ENCODE data around the gene ATP6V1G2. TPM values are rescaled to one million over a fixed set of nuclear protein-coding genes. Genes with fewer than 3 reads are reported as not detected.
"Not testable (repeated sequence)": the region's sequence is repeated elsewhere in the genome, so short reads cannot be mapped to it uniquely, and the experiment has no call there.

The ATP6V1G2 gene
- total RNA-seq, 2 experiments from 2014 or later, result 0.86 to 1.1 TPM

DNA sequence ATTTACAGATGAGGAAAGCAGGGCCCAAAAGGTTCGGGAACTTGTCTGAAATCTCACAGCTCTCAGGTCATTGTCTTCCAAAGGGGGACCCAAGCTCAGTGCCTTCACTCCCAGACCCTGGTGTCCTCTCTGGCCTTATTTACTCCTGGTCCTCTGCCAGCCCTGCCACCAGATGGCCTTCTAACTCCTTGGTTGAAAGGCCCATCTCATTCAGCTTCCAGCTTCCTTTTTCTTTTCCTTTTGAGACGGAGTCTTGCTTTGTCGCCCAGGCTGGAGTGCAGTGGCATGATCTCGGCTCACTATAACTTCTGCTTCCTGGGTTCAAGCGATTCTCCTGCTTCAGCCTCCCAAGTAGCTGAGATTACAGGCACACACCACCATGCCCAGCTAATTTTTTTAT lies 5.0 kb upstream of the ATP6V1G2 start:
- ATAC-seq; intact Hi-C loops (cut with micrococcal nuclease); H3K27me3 Mint-ChIP-seq; H3K9me3 Mint-ChIP-seq: not testable (repeated sequence)
- H3K36me3 Mint-ChIP-seq (ENCODE audit: low read depth), result peaks cover 24% of the 10 kb centered on the region
- H3K4me1 Mint-ChIP-seq (ENCODE audit: low read depth), result peaks cover 46% of the 10 kb centered on the region
- TF ChIP-seq, protein P1, sequence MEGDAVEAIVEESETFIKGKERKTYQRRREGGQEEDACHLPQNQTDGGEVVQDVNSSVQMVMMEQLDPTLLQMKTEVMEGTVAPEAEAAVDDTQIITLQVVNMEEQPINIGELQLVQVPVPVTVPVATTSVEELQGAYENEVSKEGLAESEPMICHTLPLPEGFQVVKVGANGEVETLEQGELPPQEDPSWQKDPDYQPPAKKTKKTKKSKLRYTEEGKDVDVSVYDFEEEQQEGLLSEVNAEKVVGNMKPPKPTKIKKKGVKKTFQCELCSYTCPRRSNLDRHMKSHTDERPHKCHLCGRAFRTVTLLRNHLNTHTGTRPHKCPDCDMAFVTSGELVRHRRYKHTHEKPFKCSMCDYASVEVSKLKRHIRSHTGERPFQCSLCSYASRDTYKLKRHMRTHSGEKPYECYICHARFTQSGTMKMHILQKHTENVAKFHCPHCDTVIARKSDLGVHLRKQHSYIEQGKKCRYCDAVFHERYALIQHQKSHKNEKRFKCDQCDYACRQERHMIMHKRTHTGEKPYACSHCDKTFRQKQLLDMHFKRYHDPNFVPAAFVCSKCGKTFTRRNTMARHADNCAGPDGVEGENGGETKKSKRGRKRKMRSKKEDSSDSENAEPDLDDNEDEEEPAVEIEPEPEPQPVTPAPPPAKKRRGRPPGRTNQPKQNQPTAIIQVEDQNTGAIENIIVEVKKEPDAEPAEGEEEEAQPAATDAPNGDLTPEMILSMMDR (IDR thresholded peaks at IDR 0.05), result peak; percentile 77
- H3K27ac Mint-ChIP-seq, result peak overlapping the region; percentile 79
- DNase-seq, result peak; percentile 81
- ChIA-PET POLR2A (interaction anchor here (0.9 to 3.9 kb wide), 13 partner anchors 7 to 55 kb away, joined by 3 to 45 read pairs (median 6); partner anchors contain the start of genes LST1, LTB, NCR3 and TNF), CTCF (interaction anchor here (0.7 to 56.2 kb wide), 17 partner anchors 9 to 279 kb away, joined by 3 to 2542 read pairs (median 4); partner anchors contain the start of genes AIF1, C6orf47, DDX39B and LST1)
- peak overlapping the region; percentile 40 for H3K4me3 Mint-ChIP-seq

DNA sequence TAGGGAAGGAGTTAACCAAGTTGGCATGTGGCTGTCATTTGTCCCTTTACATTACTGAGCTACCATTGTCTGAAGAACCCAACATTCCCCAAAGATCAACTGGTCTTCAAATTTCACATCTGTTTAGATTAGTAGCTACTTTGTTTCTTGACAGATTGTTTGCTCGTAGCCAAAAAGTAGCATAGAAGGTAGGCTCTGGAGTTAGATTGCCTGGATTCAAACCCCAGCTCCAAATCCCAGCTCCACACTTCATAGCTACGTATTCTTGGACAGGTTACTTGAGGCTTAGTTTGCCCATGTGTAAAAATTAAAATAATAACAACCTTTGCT lies 2.1 kb upstream of the ATP6V1G2 start:
- TF ChIP-seq, protein P1 (IDR thresholded peaks at IDR 0.05), result no peak

DNA sequence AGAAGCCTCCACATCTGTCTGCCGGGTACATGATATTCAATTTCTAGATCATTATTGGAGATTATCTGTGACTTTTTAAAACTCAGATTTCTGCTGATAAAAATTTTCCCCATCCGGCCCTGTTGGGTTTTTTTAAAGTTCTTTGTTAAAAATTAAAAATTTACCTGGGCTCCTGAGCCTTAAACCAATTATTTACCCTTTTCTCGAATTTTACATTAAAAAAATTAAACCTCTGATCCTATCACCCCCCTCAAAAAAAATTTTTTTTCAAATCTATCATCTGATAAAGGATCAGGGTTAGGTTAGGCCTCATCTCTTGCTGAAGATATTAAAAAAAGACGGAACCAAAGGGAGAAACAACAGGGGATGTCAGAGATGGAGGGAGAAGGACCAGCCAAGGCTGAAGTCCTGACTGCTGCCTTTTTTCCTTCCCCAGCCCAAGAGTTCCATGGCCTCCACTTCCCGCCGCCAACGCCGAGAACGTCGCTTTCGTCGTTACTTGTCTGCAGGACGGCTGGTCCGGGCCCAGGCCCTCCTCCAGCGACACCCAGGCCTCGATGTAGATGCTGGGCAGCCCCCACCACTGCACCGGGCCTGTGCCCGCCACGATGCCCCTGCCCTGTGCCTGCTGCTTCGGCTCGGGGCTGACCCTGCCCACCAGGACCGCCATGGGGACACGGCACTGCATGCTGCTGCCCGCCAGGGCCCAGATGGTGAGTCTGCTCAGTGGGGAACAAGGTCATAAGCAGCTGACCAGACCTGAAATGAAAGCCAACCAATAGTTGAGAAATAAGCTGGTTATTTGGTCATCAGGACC lies 1.5 kb upstream of the ATP6V1G2 start:
- peak overlapping the region; percentile 80 for H3K4me3 Mint-ChIP-seq
- peaks cover 18% of the 10 kb centered on the region for H3K36me3 Mint-ChIP-seq (ENCODE audit: low read depth)
- TF ChIP-seq, protein P1 (IDR thresholded peaks at IDR 0.05), result no peak
- no peaks in the 10 kb centered on the region for H3K9me3 Mint-ChIP-seq
- peak overlapping the region; percentile 80 for H3K27ac Mint-ChIP-seq
- intact Hi-C loops (cut with micrococcal nuclease), result loop anchor here (1.0 to 10.0 kb wide), 4 partner anchors 34 to 187 kb away; partner anchors contain the start of genes C6orf47, CLIC1, CSNK2B and GPANK1
- peaks cover 40% of the 10 kb centered on the region for H3K4me1 Mint-ChIP-seq (ENCODE audit: low read depth)
- ChIA-PET POLR2A (interaction anchor here (0.6 to 5.0 kb wide), 11 partner anchors 12 to 147 kb away, joined by 3 to 57 read pairs (median 3); partner anchors contain the start of genes LST1, LTB and TNF), CTCF (interaction anchor here (0.7 to 56.2 kb wide), 7 partner anchors 12 to 74 kb away, joined by 3 to 2542 read pairs (median 4); partner anchors contain the start of genes LST1, LTB, NCR3 and TNF)
- ATAC-seq, result no peak
- no peaks in the 10 kb centered on the region for H3K27me3 Mint-ChIP-seq
- no peak for DNase-seq

More for the DNA sequence above, 2.1 kb upstream of the ATP6V1G2 start:
- Mint-ChIP-seq H3K4me3 (peak overlapping the region; percentile 80), H3K36me3 (ENCODE audit: low read depth) (peaks cover 21% of the 10 kb centered on the region), H3K27me3 (no peaks in the 10 kb centered on the region), H3K9me3 (no peaks in the 10 kb centered on the region), H3K4me1 (ENCODE audit: low read depth) (peaks cover 39% of the 10 kb centered on the region), H3K27ac (peak overlapping the region; percentile 80)
- intact Hi-C loops (cut with micrococcal nuclease), result loop anchor here (5.0 to 10.0 kb wide), 3 partner anchors 34 to 186 kb away; partner anchors contain the start of genes C6orf47, CLIC1, CSNK2B and GPANK1
- ChIA-PET POLR2A (interaction anchor here (0.6 to 5.0 kb wide), 9 partner anchors 13 to 147 kb away, joined by 3 to 57 read pairs (median 5); partner anchors contain the start of genes LST1, LTB and TNF), CTCF (interaction anchor here (0.7 to 56.2 kb wide), 6 partner anchors 11 to 74 kb away, joined by 3 to 2542 read pairs (median 4); partner anchors contain the start of genes LST1, LTB, NCR3 and TNF)
- no peak for ATAC-seq
- no peak for DNase-seq

DNA sequence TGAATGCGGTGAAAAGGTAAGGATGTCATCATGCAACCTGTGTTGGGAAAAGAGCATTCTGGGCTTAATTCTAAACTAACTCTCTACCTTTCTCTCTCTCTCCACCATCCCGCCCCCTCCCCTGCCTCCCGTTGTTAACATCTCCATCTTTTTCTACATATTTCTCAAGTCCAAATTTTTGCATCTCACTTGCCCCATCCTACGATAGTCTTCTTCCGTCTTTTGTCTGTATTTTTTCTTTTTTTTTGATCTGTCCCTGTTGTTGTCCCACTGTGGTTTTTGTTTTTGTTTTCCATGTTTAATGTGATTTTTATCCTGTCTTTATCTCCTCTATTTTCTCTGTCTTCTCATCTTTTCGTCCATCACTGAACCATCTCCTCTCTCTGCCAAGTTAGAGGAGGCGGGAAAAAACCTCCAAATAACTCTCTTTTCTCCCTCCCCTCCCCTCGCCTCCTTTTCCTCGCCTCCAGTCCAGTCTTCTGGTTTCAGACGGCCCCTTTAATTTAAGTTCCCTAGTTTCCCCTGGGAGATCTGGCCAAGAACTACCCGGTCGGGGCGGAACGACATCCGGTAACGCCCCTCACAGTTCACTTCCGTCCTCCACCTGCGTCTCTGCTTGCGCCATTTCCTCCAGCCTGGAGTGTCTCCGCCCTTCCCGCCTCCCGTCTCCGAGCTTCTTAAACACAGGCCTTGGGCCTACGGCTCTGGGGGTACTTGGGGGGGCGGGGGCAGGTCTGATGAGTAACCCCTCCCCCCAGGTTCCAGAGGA lies 734 bp upstream of the ATP6V1G2 start, which contains the start of gene NFKBIL1:
Gene NFKBIL1 (plus strand): TSS at position 651 of the 769 bp plus-strand sequence. CDS start 87 bp downstream, at position 738.
- H3K36me3 Mint-ChIP-seq (ENCODE audit: low read depth), result peaks cover 20% of the 10 kb centered on the region
- DNase-seq (peak; percentile 97), ATAC-seq (peak; percentile 85)
- peak within 1 kb of the TSS; percentile 80 for H3K4me3 Mint-ChIP-seq
- peak within 1 kb of the TSS; percentile 80 for H3K27ac Mint-ChIP-seq
- CTCF ChIA-PET, result interaction anchor here (1.0 to 56.2 kb wide), 7 partner anchors 16 to 191 kb away, joined by 3 to 2542 read pairs (median 4); partner anchors contain the start of genes BAG6, LST1, LTB and MICB
- H3K9me3 Mint-ChIP-seq, result no peaks in the 10 kb centered on the region
- TF ChIP-seq, protein P1 (IDR thresholded peaks at IDR 0.05), result peak; percentile 64
- H3K27me3 Mint-ChIP-seq, result no peaks in the 10 kb centered on the region
- intact Hi-C loops (cut with micrococcal nuclease), result loop anchor here (1.0 to 10.0 kb wide), 4 partner anchors 35 to 188 kb away; partner anchors contain the start of genes C6orf47, CLIC1, CSNK2B and GPANK1
- POLR2A ChIA-PET, result interaction anchor here (0.9 to 5.0 kb wide), 13 partner anchors 12 to 55 kb away, joined by 3 to 57 read pairs (median 4); partner anchors contain the start of genes LST1, LTB, MICB and NCR3
- peaks cover 40% of the 10 kb centered on the region for H3K4me1 Mint-ChIP-seq (ENCODE audit: low read depth)
